Osteoblast (primary cell): Measurements from ENCODE around the gene NRM. TPM values are rescaled to one million over a fixed set of nuclear protein-coding genes. Genes with fewer than 3 reads are reported as not detected.
A peak's percentile ranks its signal among the peaks of the same experiment; 100 is the strongest.

Source experiments
- DNase-seq: peaks from one replicate; pipeline ENCODE4 v3.0.0; 2011; ENCODE audit warnings: low spot score, mixed read lengths; ENCODE audit not compliant: insufficient read length; ENCODE audit errors: missing footprints
- H2AFZ ChIP-seq: 2 replicates; pipeline ENCODE4 v1.6.0; 2011; ENCODE audit warnings: mild to moderate bottlenecking, low read length
- H3K27ac ChIP-seq: 2 replicates; pipeline ENCODE4 v1.5.1; 2011; ENCODE audit warnings: mild to moderate bottlenecking, low read depth, low read length, moderate library complexity
- H3K27me3 ChIP-seq: 2 replicates; pipeline ENCODE4 v1.6.0; 2012; ENCODE audit warnings: mild to moderate bottlenecking, control low read depth, inconsistent platforms, low read length, moderate library complexity; ENCODE audit not compliant: insufficient read depth
- H3K36me3 ChIP-seq: 2 replicates; pipeline ENCODE4 v1.5.1; 2011; ENCODE audit warnings: mild to moderate bottlenecking, low read length, control low read depth, moderate library complexity; ENCODE audit not compliant: insufficient read depth
- H3K4me1 ChIP-seq: 2 replicates; pipeline ENCODE4 v1.5.1; 2011; ENCODE audit warnings: mild to moderate bottlenecking, low read length, control low read depth, moderate library complexity; ENCODE audit not compliant: insufficient read depth
- H3K4me2 ChIP-seq: 2 replicates; pipeline ENCODE4 v1.6.0; 2011; ENCODE audit warnings: mild to moderate bottlenecking, low read length; ENCODE audit not compliant: insufficient read depth
- H3K4me3 ChIP-seq: fragments of 200-600 bp; sonication (generic); 3 replicates; pipeline ENCODE4 v1.5.1; 2012; ENCODE audit warnings: mild to moderate bottlenecking, low read length, inconsistent platforms; ENCODE audit not compliant: insufficient read depth
- H3K79me2 ChIP-seq: 2 replicates; pipeline ENCODE4 v1.6.0; 2012; ENCODE audit warnings: mild to moderate bottlenecking, low read length, control low read depth, inconsistent platforms; ENCODE audit not compliant: insufficient read depth
- H3K9me3 ChIP-seq: 2 replicates; pipeline ENCODE4 v1.5.1; 2011; ENCODE audit warnings: low read depth, low read length, control low read depth
- H4K20me1 ChIP-seq: 2 replicates; pipeline ENCODE4 v1.6.0; 2012; ENCODE audit warnings: mild to moderate bottlenecking, low read length, control low read depth; ENCODE audit not compliant: insufficient read depth
- total RNA-seq: library from RNA; depleted of rRNA; stranded (reverse); fragments of >200 nt; gene quantifications from 2 replicates; pipeline ENCODE4 v1.2.3, GENCODE V29; 2012
- TF ChIP-seq, protein P1 (sequence below): IDR thresholded peaks from 2 replicates; pipeline ENCODE4 v1.5.1; 2011; ENCODE audit warnings: mild to moderate bottlenecking, low read depth, low read length, moderate library complexity; ENCODE audit errors: extremely low read depth

NRM gene
- total RNA-seq, 1 donor, result 3.3 TPM

DNA sequence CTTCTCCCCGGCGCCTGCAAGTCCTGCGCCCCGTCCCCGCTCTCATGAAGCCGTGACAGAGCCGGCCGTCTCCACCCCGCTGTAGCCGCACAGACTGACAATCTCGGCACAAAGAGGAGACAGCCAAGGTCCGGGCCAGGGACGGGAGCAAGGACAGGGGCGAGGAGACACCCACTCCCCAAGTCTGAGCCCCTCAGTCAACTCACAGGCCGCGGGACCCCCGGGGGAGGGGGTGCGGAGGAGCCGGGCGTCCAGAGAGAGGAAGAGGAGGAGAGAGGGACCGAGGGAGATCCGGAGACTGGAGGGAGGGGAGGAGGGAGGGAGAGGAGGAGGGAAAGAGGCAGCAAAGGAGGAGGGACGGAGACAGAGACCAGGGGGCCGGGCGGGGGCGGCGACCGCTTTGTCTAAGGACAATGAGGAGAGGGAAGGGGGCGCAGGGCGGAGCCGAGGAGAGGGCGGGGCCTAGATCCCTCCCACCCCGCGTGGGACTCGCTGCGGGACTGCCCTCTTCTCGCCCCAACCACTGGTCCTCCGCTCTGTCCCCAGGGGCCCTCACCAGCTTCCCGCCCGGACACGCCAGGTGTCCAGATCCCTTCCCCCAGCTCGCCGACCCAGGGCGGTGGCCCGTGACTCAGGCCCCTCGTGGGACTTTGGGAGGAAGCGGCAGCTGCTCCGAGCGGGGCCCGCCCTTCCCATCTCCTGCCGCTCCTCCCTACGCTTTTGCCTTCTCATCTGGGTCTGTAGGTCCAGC lies 3.7 kb downstream of the NRM start:
- Histone ChIP-seq H4K20me1 (peaks cover 38% of the 10 kb centered on the region), H3K9me3 (no peaks in the 10 kb centered on the region), H3K4me1 (peaks cover 49% of the 10 kb centered on the region), H3K36me3 (peaks cover 17% of the 10 kb centered on the region), H3K27me3 (no peaks in the 10 kb centered on the region), H2AFZ (peak overlapping the region; percentile 77), H3K79me2 (peaks cover 72% of the 10 kb centered on the region), H3K4me3 (peak overlapping the region; percentile 96), H3K27ac (peak overlapping the region; percentile 91), H3K4me2 (peak overlapping the region; percentile 96)
- peak; percentile 98 for DNase-seq
- TF ChIP-seq, protein P1, sequence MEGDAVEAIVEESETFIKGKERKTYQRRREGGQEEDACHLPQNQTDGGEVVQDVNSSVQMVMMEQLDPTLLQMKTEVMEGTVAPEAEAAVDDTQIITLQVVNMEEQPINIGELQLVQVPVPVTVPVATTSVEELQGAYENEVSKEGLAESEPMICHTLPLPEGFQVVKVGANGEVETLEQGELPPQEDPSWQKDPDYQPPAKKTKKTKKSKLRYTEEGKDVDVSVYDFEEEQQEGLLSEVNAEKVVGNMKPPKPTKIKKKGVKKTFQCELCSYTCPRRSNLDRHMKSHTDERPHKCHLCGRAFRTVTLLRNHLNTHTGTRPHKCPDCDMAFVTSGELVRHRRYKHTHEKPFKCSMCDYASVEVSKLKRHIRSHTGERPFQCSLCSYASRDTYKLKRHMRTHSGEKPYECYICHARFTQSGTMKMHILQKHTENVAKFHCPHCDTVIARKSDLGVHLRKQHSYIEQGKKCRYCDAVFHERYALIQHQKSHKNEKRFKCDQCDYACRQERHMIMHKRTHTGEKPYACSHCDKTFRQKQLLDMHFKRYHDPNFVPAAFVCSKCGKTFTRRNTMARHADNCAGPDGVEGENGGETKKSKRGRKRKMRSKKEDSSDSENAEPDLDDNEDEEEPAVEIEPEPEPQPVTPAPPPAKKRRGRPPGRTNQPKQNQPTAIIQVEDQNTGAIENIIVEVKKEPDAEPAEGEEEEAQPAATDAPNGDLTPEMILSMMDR, result no peak

DNA sequence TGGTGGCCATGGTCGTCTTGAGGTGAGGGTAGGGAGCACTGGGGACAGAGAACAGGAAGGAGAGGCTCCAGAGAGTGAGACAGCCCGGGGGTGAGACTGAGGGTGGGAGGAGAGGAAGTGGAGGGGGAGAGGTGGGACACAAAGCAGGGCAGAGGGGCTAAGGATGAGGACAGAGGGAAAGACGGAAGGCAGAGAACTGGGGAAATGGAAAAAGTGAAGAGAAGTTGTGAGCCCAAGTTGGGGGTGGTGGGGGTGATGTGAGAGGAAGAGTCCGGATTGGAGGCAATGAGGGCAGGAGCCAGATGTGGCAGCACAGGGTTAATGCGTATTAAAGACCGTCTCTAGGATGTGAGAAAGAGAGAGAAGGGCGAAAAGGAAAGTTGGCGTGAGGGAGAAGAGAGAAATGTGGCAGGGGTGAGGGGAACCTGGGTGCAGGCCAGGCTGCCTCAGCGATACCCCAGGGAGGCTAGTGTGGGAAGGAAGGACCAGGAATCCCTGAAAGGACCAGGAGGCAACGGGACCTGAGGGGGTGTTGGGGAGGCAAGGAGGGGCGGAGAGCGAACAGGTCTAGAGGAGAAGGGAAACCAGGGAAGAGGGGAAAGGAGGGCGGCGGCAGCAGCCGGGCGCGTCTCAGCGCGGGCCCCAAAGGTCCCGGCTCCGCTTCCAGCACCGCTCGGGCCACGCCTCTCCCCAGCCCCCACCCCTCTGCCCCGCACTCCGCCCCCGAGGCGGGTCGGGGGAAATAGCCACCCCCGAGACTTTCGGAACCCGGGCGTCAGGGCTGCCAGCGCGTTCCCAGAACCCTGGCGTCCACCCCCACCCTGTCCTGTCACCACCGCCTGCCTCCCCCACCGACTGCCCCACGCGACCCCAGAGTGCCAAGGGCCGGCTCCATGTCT lies 4.5 kb downstream of the NRM start, which contains the start of gene PPP1R18:
Gene PPP1R18 (minus strand): TSS at position 637 of the 899 bp plus-strand sequence. CDS start 627 bp downstream, at position 10.
- Histone ChIP-seq H3K4me3 (peak within 1 kb of the TSS; percentile 96), H2AFZ (peak within 1 kb of the TSS; percentile 77), H4K20me1 (peaks cover 45% of the 10 kb centered on the region), H3K9me3 (no peaks in the 10 kb centered on the region), H3K4me2 (peak within 1 kb of the TSS; percentile 96), H3K36me3 (peaks cover 22% of the 10 kb centered on the region), H3K79me2 (peaks cover 80% of the 10 kb centered on the region), H3K27me3 (no peaks in the 10 kb centered on the region), H3K27ac (peak within 1 kb of the TSS; percentile 91), H3K4me1 (peaks cover 55% of the 10 kb centered on the region)
- DNase-seq, result peak; percentile 93
- TF ChIP-seq, protein P1, result no peak

DNA sequence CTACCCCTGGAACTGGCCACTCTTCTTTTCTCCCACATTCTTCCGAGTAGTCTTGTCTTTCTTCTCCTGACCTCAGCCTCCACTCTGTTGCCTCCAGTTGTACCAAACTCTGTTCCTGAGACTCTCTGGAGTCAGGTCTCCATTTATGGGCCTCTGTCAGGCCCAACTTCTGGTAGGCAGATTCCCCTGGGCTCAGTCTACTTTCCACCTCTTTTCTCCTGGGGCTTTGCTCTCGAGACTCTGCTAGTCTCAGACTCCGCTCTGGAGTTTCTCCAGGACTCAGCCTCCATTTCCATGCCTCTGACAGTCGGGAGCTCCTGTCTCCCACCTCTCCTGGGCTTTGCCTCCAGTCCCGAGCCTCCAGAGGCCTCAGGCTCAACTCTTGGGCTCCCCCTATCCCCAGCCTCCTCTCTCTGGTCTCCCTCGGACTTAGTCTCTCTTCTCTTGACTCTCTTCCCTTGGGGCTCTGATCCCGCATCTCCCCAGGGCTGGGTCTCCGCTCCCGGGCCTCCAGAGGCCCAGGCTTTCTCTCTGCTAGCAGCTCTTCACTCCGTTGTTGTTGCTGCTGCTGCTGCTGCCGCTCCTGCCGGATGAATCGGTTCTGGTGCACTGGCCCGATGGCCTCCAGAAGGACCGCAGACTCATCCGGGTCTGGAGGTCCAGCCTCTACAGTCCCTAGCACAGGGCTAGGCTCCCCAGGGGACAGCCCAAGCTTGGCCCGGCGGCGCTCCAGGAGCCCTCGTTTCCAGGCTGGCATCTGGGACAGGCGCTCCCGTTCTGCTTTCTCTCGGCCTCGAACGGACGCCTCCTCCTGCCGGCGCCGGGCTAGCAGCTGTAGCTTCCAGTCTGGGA lies 5.4 kb downstream of the NRM start:
- Histone ChIP-seq H3K79me2 (peaks cover 89% of the 10 kb centered on the region), H3K4me3 (peak overlapping the region; percentile 96), H3K36me3 (peaks cover 28% of the 10 kb centered on the region), H2AFZ (no peak overlapping the region), H3K4me1 (peaks cover 60% of the 10 kb centered on the region), H3K4me2 (peak overlapping the region; percentile 96), H3K27me3 (no peaks in the 10 kb centered on the region), H3K27ac (peak overlapping the region; percentile 91), H3K9me3 (no peaks in the 10 kb centered on the region), H4K20me1 (peaks cover 50% of the 10 kb centered on the region)
- TF ChIP-seq, protein P1, result peak; percentile 15
- peak; percentile 82 for DNase-seq
